Stimulated activated CD4-positive, alpha-beta T cell treated with anti-CD3 and anti-CD28 coated beads, Interleukin-12 subunit alpha, Interleukin-12 subunit beta, amount 100 ng/mL, for 48 hours (primary cell): ENCODE measurements around the gene USE1.

Experiments used
- DNase-seq, 3 donors: peaks; one replicate each; pipeline ENCODE4 v3.0.0-alpha.2; 2020; ENCODE audit warnings: low read depth in 2 of 3, low spot score in 1 of 3

Gene USE1

DNA sequence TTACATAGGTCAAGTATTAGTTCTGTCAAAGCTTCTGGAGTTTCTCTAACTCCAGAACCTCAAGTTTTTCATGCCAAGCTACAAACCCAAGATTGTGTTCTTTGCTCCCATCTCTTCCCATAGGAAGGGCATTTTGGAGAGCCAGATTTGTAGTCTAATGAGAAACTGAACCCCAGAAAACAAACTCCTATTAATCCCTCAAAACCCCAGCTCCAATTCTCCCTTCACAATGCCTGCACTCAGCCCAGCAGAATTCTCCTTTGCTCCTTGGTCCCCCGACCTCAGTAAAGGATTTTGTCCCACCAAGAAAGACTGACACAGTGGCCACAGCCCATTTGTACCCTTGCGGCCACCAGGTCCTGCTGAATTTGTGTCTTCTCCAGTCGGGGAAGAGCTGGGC is 41.0 kb downstream of the USE1 start:
- no peak for DNase-seq

DNA sequence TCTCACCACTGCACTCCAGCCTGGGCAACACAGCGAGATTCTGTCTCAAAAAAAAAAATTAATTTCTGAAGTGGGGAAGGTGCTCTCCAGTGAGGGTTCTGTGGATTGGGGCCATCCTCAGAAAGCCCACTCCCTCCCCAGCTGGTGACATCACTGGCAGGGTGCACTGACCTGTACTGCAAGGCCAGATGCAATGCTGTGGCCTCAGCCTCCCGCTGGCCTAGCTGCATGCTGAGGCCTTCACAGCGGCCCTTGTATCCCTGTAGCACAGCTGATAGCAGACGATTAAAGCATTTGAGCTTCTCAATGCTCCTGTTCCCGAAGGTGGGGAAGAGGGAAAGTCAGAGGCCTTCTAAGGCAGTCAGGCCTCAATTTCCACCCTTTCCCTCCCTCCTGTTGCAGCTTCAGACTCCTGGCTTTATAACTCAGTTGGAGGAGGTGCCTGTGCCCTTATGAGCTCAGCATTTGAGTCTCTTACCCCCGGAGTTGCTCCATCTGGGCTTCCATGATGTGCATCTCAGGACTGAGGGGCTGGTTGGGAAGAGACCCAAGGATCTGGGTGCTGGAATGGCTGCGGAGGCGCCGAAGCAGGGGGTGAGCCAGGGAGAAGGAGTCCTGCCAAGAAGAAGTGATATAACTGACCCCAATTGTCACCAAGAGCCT is 44.1 kb downstream of the USE1 start:
- no peak for DNase-seq

DNA sequence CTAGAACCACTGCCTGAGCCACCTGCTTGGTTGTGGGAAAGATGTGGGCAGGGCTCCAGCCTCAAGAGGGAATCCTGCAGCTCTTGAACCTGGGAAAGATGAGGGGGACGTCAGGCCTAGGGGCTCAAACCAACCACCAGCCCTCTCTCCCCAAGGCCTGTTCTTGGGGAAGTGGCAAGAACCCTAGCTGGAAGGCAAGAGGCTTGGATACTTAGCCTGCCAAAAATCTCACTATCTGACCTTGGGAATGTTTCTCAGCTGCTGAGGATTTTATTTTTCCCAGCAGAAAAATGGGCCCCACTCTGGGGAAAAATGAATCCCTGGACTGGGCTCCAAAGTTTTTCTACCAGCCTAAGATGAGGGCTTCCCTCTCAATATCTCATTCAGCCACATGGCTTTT is 44.8 kb downstream of the USE1 start:
- no peak for DNase-seq

DNA sequence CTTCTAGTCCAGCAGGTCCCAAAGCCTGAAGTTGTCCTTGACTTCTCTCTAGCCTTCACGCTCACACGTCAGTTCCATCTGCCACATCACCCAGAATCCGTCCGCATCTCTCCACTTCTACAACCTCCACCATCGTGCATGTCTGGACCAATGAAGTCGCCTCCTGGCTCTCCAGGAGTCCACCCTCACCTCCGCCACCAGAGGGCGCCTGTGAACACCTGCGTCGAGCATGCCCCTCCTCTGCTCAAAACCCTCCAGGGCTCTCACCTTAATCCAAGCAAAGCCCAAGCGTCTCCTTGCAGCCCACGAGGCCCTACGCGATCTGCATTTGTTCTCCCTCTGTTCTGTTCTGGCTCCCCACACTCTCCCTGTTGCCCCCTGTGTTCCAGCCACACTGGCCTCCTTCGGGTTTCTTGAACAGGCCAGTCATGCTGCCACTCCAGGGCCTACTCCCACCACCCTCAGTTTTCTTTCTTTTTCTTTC is 45.7 kb downstream of the USE1 start:
- peak; percentile 86 to 87 (median 86) for DNase-seq

DNA sequence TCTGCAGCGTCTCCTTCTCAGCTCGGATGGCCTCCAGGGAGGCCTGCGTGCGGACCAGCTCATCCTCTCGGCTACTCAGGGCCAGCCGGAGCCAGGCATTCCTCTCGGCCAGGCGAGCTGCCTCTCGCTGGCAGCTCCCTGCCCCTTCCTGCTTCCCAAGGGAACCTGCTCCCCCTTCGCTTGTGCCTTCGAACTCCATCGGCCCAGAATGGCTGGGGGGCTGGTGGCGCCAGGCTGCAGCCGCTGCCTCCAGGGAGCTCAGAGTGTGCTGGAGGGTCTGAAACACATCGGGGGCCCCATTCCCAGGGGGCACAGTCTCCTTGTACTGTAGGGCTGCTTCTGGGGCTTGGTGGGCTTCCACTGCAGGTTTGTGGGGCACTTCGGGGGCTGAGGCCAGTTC is 47.4 kb downstream of the USE1 start:
- DNase-seq, result no peak

DNA sequence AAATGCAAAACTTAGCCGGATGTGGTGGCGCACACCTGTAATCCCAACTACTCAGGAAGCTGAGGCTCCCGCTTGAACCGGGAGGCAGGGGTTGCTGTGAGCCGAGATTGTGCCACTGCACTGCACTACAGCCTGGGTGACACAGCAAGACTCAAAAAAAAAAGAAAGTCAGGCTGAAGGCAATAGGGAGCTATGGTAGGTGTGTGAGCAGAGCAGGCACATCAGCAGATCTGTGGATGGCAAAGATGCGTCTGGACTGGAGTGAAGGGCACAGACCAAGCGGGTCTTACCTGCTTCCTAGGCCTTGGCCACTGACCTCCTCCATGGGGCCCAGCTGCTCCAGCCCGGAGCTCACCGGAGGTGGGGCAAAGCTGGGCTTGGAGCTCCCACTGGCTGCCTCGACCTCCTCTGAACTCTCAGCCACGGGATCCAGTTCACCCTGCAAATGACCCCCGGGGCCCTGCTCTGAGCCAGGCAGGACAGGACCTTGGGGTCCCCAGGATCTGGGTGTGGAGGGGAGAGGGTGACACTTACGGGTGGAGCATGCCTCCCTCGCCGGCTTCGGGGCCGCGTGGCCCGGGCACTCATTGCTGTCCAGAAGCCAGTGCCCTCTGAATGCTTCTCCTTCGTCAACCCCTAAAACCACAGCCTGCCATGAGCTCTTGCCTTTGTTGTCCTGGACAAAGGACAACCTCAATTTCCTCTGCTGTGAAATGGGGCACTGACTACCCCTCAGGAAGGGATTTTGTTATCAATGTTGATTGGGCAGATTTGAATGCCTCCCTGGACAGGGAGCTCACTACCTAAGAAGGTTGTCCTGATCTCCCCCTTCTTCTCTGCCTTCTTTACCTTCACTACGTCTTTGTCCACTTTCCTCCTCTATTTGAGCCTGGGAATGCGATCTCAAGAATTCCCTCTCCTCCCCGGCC is 48.8 kb downstream of the USE1 start:
- no peak for DNase-seq

DNA sequence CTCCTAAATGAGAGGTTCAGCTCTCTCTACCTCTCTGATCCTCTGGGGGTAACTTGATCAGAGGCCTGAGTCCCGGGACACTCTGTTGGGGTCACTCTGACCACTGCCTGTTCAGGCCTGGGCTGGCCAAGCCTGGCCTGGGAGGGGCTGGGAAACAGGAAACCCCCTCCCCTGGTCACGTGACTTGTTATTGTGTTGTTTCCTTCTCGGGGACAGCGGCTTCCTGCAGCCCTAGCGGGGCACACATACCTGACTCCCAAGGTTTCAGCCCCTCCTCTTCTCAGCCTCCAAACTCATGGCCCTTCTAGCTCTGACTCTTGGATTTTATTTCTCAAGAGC is 49.5 kb downstream of the USE1 start, which contains the start of gene USHBP1:
USHBP1 (minus strand) TSS at position 105 of the 339 bp plus-strand sequence. CDS start 446 bp downstream, outside the sequence.
- no peak for DNase-seq

DNA sequence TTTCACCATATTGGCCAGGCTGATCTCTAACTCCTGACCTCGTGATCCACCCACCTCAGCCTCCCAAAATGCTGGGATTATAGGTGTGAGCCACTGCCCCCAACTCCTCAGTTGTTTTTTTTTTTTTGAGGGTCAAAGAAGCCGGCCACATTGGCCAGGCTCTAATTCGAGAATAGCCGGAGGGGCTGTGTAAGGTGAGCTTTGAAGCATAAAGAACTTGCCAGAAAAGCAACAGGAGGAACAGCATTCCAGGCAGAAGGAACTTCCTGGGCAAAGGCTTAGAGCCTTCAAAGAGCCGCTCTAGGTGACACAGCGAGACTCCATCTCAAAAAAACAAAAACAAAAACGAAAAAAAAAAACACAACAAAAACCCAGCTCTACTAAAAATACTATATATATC is 50.9 kb downstream of the USE1 start:
- DNase-seq, result no peak

DNA sequence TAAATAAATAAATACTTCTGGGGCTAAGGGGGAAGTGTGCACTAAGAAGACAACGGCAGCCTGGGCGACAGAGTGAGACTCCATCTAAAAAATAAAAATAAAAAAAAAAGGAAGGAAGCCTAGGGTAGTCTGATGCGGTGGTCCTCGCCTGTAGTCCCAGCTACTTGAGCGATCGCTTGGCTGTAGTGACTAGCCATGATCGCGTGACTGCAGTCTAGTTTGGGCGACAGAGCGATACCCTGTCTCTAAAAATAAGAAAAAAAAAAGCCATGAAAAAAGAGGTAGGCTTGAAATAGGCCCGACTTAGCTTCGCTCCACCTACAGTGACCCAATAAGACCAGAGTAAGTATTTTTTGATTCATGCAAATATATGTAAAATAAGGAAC is 51.4 kb downstream of the USE1 start:
- DNase-seq, result no peak

DNA sequence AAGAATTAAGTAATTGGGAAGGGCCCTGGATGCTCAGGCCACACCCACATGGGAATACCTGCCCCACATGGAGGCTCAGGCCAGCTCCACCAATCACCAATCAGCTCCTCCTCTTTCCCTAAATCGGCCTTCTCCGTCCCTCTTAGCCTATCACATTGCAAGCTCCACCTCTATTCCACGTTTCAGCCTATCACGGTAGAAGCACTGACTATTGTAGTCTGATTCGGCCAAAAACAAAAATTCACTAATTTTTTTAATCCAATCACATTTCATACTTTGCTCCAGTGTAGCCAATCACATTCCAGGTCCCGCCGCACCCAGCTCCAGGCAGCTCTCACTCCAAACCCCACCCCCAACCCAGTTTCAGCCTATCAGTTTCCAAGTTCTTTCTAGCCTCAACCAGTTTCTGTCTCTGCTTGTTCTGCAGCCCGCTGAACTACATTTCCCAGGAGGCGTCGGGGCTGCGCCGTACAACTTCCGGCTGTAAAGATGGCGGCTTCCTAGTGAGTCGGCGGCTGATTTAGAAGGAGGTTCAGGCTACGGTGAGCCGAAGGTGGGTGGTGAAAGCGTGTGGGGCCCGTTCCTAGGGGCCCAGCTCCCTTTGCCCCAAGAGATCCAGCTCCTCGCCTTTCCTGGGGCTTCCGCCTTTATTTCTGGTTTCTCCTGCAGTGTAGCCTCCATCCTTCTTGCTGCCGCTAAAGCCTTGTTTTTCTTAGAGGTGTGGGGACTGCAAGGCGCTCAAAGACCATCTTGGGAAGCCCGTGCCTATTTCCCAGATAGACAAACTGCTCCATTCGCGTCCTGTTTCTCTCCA is 52.0 kb downstream of the USE1 start, which contains the start of gene BABAM1:
BABAM1 (plus strand) TSS at position 469 of the 814 bp plus-strand sequence. CDS start 1,364 bp downstream, outside the sequence.
- DNase-seq, result peak; percentile 92 to 96 (median 95)

DNA sequence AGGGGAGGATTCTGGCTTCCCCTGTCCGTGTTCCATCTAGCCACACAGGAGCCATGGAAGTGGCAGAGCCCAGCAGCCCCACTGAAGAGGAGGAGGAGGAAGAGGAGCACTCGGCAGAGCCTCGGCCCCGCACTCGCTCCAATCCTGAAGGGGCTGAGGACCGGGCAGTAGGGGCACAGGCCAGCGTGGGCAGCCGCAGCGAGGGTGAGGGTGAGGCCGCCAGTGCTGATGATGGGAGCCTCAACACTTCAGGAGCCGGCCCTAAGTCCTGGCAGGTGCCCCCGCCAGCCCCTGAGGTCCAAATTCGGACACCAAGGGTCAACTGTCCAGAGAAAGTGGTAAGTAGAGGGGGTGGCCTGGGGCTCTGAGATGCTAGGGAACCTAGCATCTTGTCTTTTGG is 53.6 kb downstream of the USE1 start:
- no peak for DNase-seq
